Suprapubic skin (tissue), 4 donors: ENCODE measurements around the gene ABCC1.

Source experiments
- POLR2A ChIP-seq, 2 donors: fragments of 450-650 bp; IDR thresholded peaks; one replicate each; pipeline ENCODE4 v1.6.1; 2017; ENCODE audit warnings: antibody characterized with exemption in 2 of 2, mild to moderate bottlenecking in 2 of 2, moderate library complexity in 2 of 2
- POLR2AphosphoS5 ChIP-seq, 3 donors: sonication (generic); formaldehyde crosslinking; IDR thresholded peaks; one replicate each; pipeline ENCODE4 v1.6.1; 2017; ENCODE audit warnings: antibody characterized with exemption in 3 of 3
- TF ChIP-seq, protein P1 (sequence below), 2 donors: fragments of 200-600 bp in 1 of 2; fragments of 450-650 bp in 1 of 2; sonication (generic) in 1 of 2; IDR thresholded peaks; one replicate each; pipeline ENCODE4 v1.5.1; 2016 to 2019; ENCODE audit warnings: antibody characterized with exemption in 2 of 2, mild to moderate bottlenecking in 1 of 2, moderate library complexity in 1 of 2

DNA sequence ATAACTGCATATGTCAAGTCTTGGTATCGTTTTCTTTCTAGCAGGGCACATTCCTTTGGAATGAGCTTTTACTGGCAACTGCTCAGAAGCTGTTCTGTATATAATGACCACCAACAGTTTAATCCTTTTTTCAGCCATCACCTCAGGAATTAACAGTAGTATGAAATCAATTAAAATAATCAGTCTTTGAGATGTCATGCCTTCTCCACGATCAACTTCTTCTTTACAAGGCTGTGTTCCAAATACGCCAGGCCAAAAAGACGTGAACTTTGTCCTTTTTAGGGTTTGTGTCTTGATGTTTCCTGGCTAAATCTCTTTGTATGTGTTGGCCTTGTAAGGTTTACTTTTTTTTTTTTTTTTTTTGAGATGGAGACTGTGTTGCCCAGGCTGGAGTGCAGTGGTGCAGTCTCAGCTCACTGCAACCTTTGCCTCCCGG, 54.9 kb downstream of the ABCC1 start:
- TF ChIP-seq POLR2AphosphoS5 (IDR thresholded peaks at IDR 0.05) (no peak), POLR2A (IDR thresholded peaks at IDR 0.05) (no peak)
- TF ChIP-seq, protein P1, sequence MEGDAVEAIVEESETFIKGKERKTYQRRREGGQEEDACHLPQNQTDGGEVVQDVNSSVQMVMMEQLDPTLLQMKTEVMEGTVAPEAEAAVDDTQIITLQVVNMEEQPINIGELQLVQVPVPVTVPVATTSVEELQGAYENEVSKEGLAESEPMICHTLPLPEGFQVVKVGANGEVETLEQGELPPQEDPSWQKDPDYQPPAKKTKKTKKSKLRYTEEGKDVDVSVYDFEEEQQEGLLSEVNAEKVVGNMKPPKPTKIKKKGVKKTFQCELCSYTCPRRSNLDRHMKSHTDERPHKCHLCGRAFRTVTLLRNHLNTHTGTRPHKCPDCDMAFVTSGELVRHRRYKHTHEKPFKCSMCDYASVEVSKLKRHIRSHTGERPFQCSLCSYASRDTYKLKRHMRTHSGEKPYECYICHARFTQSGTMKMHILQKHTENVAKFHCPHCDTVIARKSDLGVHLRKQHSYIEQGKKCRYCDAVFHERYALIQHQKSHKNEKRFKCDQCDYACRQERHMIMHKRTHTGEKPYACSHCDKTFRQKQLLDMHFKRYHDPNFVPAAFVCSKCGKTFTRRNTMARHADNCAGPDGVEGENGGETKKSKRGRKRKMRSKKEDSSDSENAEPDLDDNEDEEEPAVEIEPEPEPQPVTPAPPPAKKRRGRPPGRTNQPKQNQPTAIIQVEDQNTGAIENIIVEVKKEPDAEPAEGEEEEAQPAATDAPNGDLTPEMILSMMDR (IDR thresholded peaks at IDR 0.05): no peak
